Stimulated activated CD4-positive, alpha-beta T cell treated with anti-CD3 and anti-CD28 coated beads, Interleukin-15, amount 100 ng/mL, for 24 hours (primary cell): ENCODE results near the gene SUSD6.

Source experiments
- DNase-seq: peaks from one replicate; pipeline ENCODE4 v3.0.0-alpha.2; 2020

SUSD6 gene

GRCh38 chr14:69611172-69612013 lies at the start of gene SUSD6:
Gene SUSD6, plus strand, starts transcription at chr14:69611596. Its CDS starts 46,997 bp downstream, at chr14:69658593.
- peak; percentile 91 for DNase-seq

- no peak for DNase-seq
Measured at GRCh38 chr14:69561893-69562292, 49.5 kb upstream of the SUSD6 start.

GRCh38 chr14:69567563-69567962 lies 43.8 kb upstream of the SUSD6 start:
- DNase-seq, result no peak

- DNase-seq, result no peak
Measured at GRCh38 chr14:69569859-69570258, 41.5 kb upstream of the SUSD6 start.

- DNase-seq, result no peak
Measured at GRCh38 chr14:69570836-69571330, 40.5 kb upstream of the SUSD6 start.

GRCh38 chr14:69571449-69572029 lies 39.9 kb upstream of the SUSD6 start:
- peak; percentile 28 for DNase-seq

GRCh38 chr14:69572030-69572840 lies 39.2 kb upstream of the SUSD6 start:
- peak; percentile 39 for DNase-seq

- DNase-seq, result peak; percentile 15
Measured at GRCh38 chr14:69572841-69573135, 38.6 kb upstream of the SUSD6 start.

GRCh38 chr14:69573205-69573830 lies 38.1 kb upstream of the SUSD6 start:
- DNase-seq, result peak; percentile 12

GRCh38 chr14:69573831-69574262 lies 37.5 kb upstream of the SUSD6 start:
- peak; percentile 42 for DNase-seq

GRCh38 chr14:69574263-69574953 lies 37.0 kb upstream of the SUSD6 start, which contains the start of gene CCDC177:
Gene CCDC177, minus strand, starts transcription at chr14:69574871. Its CDS starts 1,249 bp downstream, at chr14:69573622.
- DNase-seq, result peak; percentile 85

- no peak for DNase-seq
Measured at GRCh38 chr14:69574954-69575295, 36.5 kb upstream of the SUSD6 start.

- DNase-seq, result no peak
Measured at GRCh38 chr14:69579476-69579875, 31.9 kb upstream of the SUSD6 start.

GRCh38 chr14:69580009-69580577 lies 31.3 kb upstream of the SUSD6 start:
- DNase-seq, result peak; percentile 27

GRCh38 chr14:69581316-69581935 lies 30.0 kb upstream of the SUSD6 start:
- no peak for DNase-seq

GRCh38 chr14:69582212-69582611 lies 29.2 kb upstream of the SUSD6 start:
- no peak for DNase-seq

GRCh38 chr14:69582829-69583228 lies 28.6 kb upstream of the SUSD6 start:
- no peak for DNase-seq

- no peak for DNase-seq
Measured at GRCh38 chr14:69584389-69584788, 27.0 kb upstream of the SUSD6 start.

GRCh38 chr14:69586404-69586803 lies 25.0 kb upstream of the SUSD6 start:
- no peak for DNase-seq

- DNase-seq, result no peak
Measured at GRCh38 chr14:69587389-69587788, 24.0 kb upstream of the SUSD6 start.

- DNase-seq, result no peak
Measured at GRCh38 chr14:69591317-69591716, 20.1 kb upstream of the SUSD6 start.
